IMR-90 (cell line): ENCODE measurements around the gene NELL1. TPM values are rescaled to one million over a fixed set of nuclear protein-coding genes. Genes with fewer than 3 reads are reported as not detected.

Experiments
- ATAC-seq: fragments of 200-7000 bp; cut with Tn5 transposase; 2 replicates; pipeline ENCODE4 v1.9.1; 2020; ENCODE audit warnings: low read depth, mild to moderate bottlenecking, moderate library complexity
- BruUV-seq: library from RNA; stranded (reverse); fragments of 400-500 nt; replicated peaks from 2 replicates; lab custom pipeline; 2021; lab: Mats Ljungman, UMichigan
- CTCF ChIA-PET: fragments of 300-600 bp; formaldehyde crosslinking; extraction: SDS; loops from one replicate; lab custom pipeline; 2021; ENCODE audit warnings: antibody characterized with exemption; lab: Yijun Ruan, JAX
- POLR2A ChIA-PET: fragments of 300-600 bp; sonication (Branson Sonifier 250); formaldehyde crosslinking; loops from one replicate; lab custom pipeline; 2022; ENCODE audit warnings: antibody characterized with exemption; ENCODE audit not compliant: unreplicated experiment; lab: Charles Lee
- DNase-seq: peaks from one replicate; pipeline ENCODE4 v3.0.0; 2013
- H2AFZ ChIP-seq: replicated peaks from 2 replicates; pipeline ENCODE3; 2013; ENCODE audit warnings: low read length, mild to moderate bottlenecking; ENCODE audit not compliant: poor library complexity
- H2AK5ac ChIP-seq: 2 replicates; pipeline ENCODE4 v1.6.1; 2013; ENCODE audit warnings: low read depth, low read length, inconsistent platforms
- H2AK9ac ChIP-seq: replicated peaks from 2 replicates; pipeline ENCODE3; 2013; ENCODE audit warnings: mild to moderate bottlenecking, low read depth, low read length, moderate library complexity; ENCODE audit not compliant: poor library complexity
- H2BK120ac ChIP-seq: 2 replicates; pipeline ENCODE4 v1.6.1; 2013; ENCODE audit warnings: low read depth, low read length, inconsistent platforms
- H2BK15ac ChIP-seq: 3 replicates; pipeline ENCODE4 v1.6.1; 2013; ENCODE audit warnings: low read depth, low read length, inconsistent platforms
- H2BK20ac ChIP-seq: 2 replicates; pipeline ENCODE4 v1.6.1; 2013; ENCODE audit warnings: low read depth, mild to moderate bottlenecking, inconsistent platforms, low read length, moderate library complexity
- H2BK5ac ChIP-seq: 2 replicates; pipeline ENCODE4 v1.6.1; 2013; ENCODE audit warnings: mild to moderate bottlenecking, low read depth, low read length, inconsistent platforms; ENCODE audit not compliant: poor library complexity, severe bottlenecking
- H3K14ac ChIP-seq: replicated peaks from 2 replicates; pipeline ENCODE4 v1.6.1; 2013; ENCODE audit warnings: low read depth, low read length, inconsistent platforms
- H3K18ac ChIP-seq: 2 replicates; pipeline ENCODE4 v1.6.1; 2013; ENCODE audit warnings: low read depth, low read length, control low read depth
- H3K23ac ChIP-seq: 2 replicates; pipeline ENCODE4 v1.6.1; 2013; ENCODE audit warnings: low read depth, low read length, inconsistent platforms
- H3K27ac ChIP-seq: 2 replicates; pipeline ENCODE4 v1.5.1; 2013; ENCODE audit warnings: mild to moderate bottlenecking, control low read depth, low read length; ENCODE audit not compliant: insufficient read depth
- H3K27me3 ChIP-seq: 2 replicates; pipeline ENCODE4 v1.6.1; 2013; ENCODE audit warnings: low read length; ENCODE audit not compliant: control insufficient read depth, insufficient read depth
- H3K36me3 ChIP-seq: 2 replicates; pipeline ENCODE4 v1.6.1; 2013; ENCODE audit warnings: low read length, mixed read lengths; ENCODE audit not compliant: control insufficient read depth, insufficient read depth
- H3K4ac ChIP-seq: 2 replicates; pipeline ENCODE4 v1.6.1; 2013; ENCODE audit warnings: low read depth, low read length, inconsistent platforms
- H3K4me1 ChIP-seq: 2 replicates; pipeline ENCODE4 v1.6.1; 2013; ENCODE audit warnings: low read length, mixed read lengths; ENCODE audit not compliant: control insufficient read depth, insufficient read depth
- H3K4me2 ChIP-seq: 2 replicates; pipeline ENCODE4 v1.6.1; 2013; ENCODE audit warnings: low read depth, mild to moderate bottlenecking, control low read depth, low read length, moderate library complexity
- H3K4me3 ChIP-seq: 2 replicates; pipeline ENCODE4 v1.5.1; 2013; ENCODE audit warnings: low read depth, mild to moderate bottlenecking, control low read depth, low read length, moderate library complexity; ENCODE audit not compliant: insufficient read depth
- H3K56ac ChIP-seq: 2 replicates; pipeline ENCODE4 v1.6.1; 2013; ENCODE audit warnings: low read length, inconsistent platforms; ENCODE audit not compliant: insufficient read depth; ENCODE audit errors: extremely low read depth
- H3K79me1 ChIP-seq, 2 experiments: 2 replicates each; pipeline ENCODE4 v1.6.1; 2013; ENCODE audit warnings: low read length in 2 of 2, inconsistent platforms in 1 of 2, low read depth in 1 of 2
- H3K9ac ChIP-seq: 2 replicates; pipeline ENCODE4 v1.6.1; 2013; ENCODE audit warnings: low read depth, low read length, control low read depth
- H3K9me1 ChIP-seq: 2 replicates; pipeline ENCODE4 v1.6.1; 2013; ENCODE audit warnings: low read length, inconsistent platforms; ENCODE audit not compliant: insufficient read depth
- H3K9me3 ChIP-seq: 2 replicates; pipeline ENCODE4 v1.6.1; 2013; ENCODE audit warnings: low read length; ENCODE audit not compliant: control insufficient read depth, insufficient read depth
- H4K20me1 ChIP-seq: 2 replicates; pipeline ENCODE4 v1.6.1; 2013; ENCODE audit warnings: low read length, inconsistent platforms; ENCODE audit not compliant: insufficient read depth
- H4K5ac ChIP-seq: 2 replicates; pipeline ENCODE4 v1.6.1; 2013; ENCODE audit warnings: mild to moderate bottlenecking, low read depth, low read length, control low read depth
- H4K8ac ChIP-seq, 2 experiments: 2 replicates each; pipeline ENCODE4 v1.6.1; 2013; ENCODE audit warnings: low read depth in 2 of 2, low read length in 2 of 2, control low read depth in 1 of 2, inconsistent platforms in 1 of 2
- H4K91ac ChIP-seq: 2 replicates; pipeline ENCODE4 v1.6.1; 2013; ENCODE audit warnings: low read depth, low read length, inconsistent platforms; ENCODE audit not compliant: insufficient read depth
- MAFK ChIP-seq: IDR thresholded peaks from 2 replicates; pipeline ENCODE4 v1.6.1; 2012; ENCODE audit warnings: low read depth, low read length, improper control_type of control experiment
- RAD21 ChIP-seq: IDR thresholded peaks from 2 replicates; pipeline ENCODE4 v1.6.1; 2012; ENCODE audit warnings: low read length, improper control_type of control experiment
- WGBS, 2 experiments: methylation state at CpG; one replicate each; pipeline versions ENCODE4 v1.1.5 to v1.1.7; 2013; ENCODE audit warnings: missing lambda C conversion rate in 2 of 2; ENCODE audit not compliant: insufficient read length in 1 of 2; ENCODE audit errors: extremely low coverage in 2 of 2; 5-methylcytosine and 5-hydroxymethylcytosine counted together
- dilution Hi-C: fragments of 300-500 bp; cut with HindIII; formaldehyde crosslinking; loops from one replicate; pipeline ENCODE4 v1.14.3; 2018; ENCODE audit warnings: low sequenced_read_pairs; ENCODE audit not compliant: unreplicated experiment
- in situ Hi-C: fragments of 300-500 bp; cut with MboI; formaldehyde crosslinking; loops from 3 replicates; pipeline ENCODE4 v1.14.3; 2019; ENCODE audit warnings: low sequenced_read_pairs, inconsistent platforms, mixed read lengths
- intact Hi-C: fragments of 100-400 bp; cut with micrococcal nuclease; formaldehyde crosslinking; loops from 2 replicates; pipeline ENCODE4 v1.10.0; 2022
- polyA plus RNA-seq, 3 experiments: library from polyadenylated mRNA; depleted of rRNA; stranded (reverse); fragments of >200 nt; gene quantifications; 2 replicates each; pipeline ENCODE4 v1.2.3, GENCODE V29; 2012; ENCODE audit warnings: low replicate concordance in 1 of 3
- total RNA-seq: library from RNA; depleted of rRNA; stranded (reverse); fragments of >200 nt; gene quantifications from 2 replicates; pipeline ENCODE4 v1.2.3, GENCODE V29; 2012

NELL1 gene
- total and polyA plus RNA-seq, 2 of the 4 experiments (the other 2 are of a cell fraction) = not detected

DNA sequence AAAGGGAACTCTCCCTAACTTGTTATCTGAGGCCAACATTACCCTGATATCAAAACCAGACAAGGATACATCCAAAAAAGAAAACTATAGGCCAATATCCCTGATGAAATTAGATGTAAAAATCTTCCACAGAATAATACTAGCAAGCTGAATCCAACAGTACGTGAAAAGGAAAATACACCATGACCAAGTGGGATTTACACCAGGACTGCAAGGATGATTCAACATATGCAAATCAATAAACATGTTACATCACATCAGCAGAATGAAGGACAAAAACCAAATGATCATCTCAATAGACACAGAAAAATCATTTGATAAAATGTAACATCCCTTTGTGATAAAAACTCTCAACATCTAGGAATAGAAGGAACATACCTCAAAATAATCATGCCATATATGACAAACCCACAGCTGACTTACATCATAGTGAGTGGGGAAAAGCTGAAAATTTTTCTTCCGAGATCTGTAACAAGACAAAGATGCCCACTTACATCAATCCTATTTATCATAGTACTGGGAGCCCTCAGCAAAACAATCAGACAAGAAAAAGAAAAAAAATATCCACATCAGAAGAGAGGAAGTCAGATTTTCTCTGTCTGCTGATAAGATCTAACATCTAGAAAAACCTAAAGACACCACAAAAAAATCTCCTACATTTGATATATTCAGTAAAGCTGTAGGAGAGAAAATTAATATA is 820.2 kb downstream of the NELL1 start:
- H3K4me3 ChIP-seq = no peak overlapping the region
- CTCF ChIA-PET = interaction anchor here (1.0 kb wide), 1 partner anchor 22 kb away, joined by 13 read pairs; no protein-coding TSS in a partner anchor

More for the DNA sequence above, 820.2 kb downstream of the NELL1 start:
- Histone ChIP-seq H3K4me2 (no peak overlapping the region), H2AK9ac (no peak overlapping the region), H3K9ac (no peak overlapping the region), H3K4ac (no peak overlapping the region), H4K8ac (no peak overlapping the region), H3K36me3 (no peaks in the 10 kb centered on the region), H3K79me1 (no peaks in the 10 kb centered on the region), H3K4me1 (no peaks in the 10 kb centered on the region), H3K56ac (no peak overlapping the region), H3K9me3 (peaks cover 11% of the 10 kb centered on the region), H3K9me1 (no peaks in the 10 kb centered on the region), H2AK5ac (no peak overlapping the region), H4K20me1 (no peaks in the 10 kb centered on the region), H3K18ac (no peak overlapping the region), H3K27me3 (no peaks in the 10 kb centered on the region), H2BK20ac (no peak overlapping the region), H4K5ac (no peak overlapping the region), H3K14ac (no peak overlapping the region), H4K91ac (no peak overlapping the region), H3K27ac (no peak overlapping the region), H2BK15ac (no peak overlapping the region), H2BK5ac (no peak overlapping the region), H2BK120ac (no peak overlapping the region), H3K23ac (no peak overlapping the region), H2AFZ (no peak overlapping the region)
- no peak for TF ChIP-seq RAD21
- no peak for TF ChIP-seq MAFK
- WGBS, 2 experiments = no CpG with 5 or more reads among the region's 2 CpGs
- dilution Hi-C loops (no loop called here), intact Hi-C loops (no loop called here), in situ Hi-C loops (no loop called here)
- POLR2A ChIA-PET = no interaction called here
- DNase-seq (no peak), ATAC-seq (no peak)
- no TSS peak for BruUV-seq
